NB4 (cell line): ENCODE measurements around the gene BIRC5.

Experiments
- DNase-seq: peaks from one replicate; pipeline ENCODE4 v3.0.0; 2010; ENCODE audit warnings: low read depth
- H3K4me3 ChIP-seq: one replicate; pipeline ENCODE4 v1.5.1; 2011; ENCODE audit warnings: mild to moderate bottlenecking, low read depth, low read length, moderate library complexity
- MYC ChIP-seq: IDR thresholded peaks from 2 replicates; pipeline ENCODE4 v1.6.1; 2011; ENCODE audit warnings: low read depth, low read length
- POLR2A ChIP-seq: IDR thresholded peaks from 2 replicates; pipeline ENCODE4 v1.6.1; 2011; ENCODE audit warnings: mild to moderate bottlenecking; ENCODE audit not compliant: insufficient read length; ENCODE audit errors: extremely low read depth
- TF ChIP-seq, protein P1 (sequence below): IDR thresholded peaks from 2 replicates; pipeline ENCODE4 v1.6.1; 2011; ENCODE audit warnings: low read depth, low read length
- TF ChIP-seq, protein P2 (sequence below): IDR thresholded peaks from one replicate; pipeline ENCODE4 v1.5.1; 2012; ENCODE audit warnings: low read depth, low read length

BIRC5 gene

DNA sequence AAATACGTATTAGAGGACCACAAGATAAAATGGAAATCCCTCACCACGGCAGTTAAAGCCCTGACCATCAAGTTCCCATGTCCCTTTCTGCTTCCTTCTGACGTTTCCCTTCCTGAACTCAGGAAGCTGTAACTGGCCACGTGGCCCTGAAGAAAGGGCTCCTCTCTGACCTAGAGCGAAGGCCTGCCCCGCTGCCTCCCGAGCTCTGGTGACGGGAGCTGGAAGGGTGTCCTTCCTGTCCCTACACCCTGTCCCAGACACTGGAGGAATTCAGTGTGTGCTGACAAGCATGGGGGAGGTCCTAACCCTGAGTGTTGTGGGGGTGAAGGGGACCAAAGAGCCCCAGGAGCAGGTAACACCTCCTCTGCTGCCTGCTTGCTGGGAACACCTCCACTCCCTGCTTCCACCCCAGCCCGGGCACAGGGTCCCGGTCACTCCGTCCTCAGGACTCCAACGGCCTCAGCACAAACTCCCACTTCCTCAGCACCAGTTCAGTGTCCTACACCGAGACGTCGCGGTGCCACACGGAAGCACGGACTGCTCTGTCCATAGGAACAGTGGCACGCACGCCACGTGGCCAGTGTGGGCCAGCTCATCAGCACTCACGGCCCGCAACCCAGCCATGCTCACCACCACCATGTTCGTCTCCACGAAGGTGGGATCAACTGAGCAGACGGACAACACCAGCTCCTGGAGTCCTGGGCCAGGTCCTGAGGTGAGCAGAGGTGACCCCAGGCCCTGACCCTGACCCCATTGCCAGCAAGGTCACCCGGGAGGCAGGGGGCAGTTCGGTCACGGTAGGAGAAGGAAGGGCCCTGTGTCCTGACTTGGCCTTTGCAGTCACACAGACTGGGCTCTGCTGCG, 34.2 kb downstream of the BIRC5 start:
- H3K4me3 ChIP-seq: no peak overlapping the region
- TF ChIP-seq, protein P1, sequence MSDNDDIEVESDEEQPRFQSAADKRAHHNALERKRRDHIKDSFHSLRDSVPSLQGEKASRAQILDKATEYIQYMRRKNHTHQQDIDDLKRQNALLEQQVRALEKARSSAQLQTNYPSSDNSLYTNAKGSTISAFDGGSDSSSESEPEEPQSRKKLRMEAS: no peak
- TF ChIP-seq MYC (no peak), POLR2A (no peak)
- TF ChIP-seq, protein P2, sequence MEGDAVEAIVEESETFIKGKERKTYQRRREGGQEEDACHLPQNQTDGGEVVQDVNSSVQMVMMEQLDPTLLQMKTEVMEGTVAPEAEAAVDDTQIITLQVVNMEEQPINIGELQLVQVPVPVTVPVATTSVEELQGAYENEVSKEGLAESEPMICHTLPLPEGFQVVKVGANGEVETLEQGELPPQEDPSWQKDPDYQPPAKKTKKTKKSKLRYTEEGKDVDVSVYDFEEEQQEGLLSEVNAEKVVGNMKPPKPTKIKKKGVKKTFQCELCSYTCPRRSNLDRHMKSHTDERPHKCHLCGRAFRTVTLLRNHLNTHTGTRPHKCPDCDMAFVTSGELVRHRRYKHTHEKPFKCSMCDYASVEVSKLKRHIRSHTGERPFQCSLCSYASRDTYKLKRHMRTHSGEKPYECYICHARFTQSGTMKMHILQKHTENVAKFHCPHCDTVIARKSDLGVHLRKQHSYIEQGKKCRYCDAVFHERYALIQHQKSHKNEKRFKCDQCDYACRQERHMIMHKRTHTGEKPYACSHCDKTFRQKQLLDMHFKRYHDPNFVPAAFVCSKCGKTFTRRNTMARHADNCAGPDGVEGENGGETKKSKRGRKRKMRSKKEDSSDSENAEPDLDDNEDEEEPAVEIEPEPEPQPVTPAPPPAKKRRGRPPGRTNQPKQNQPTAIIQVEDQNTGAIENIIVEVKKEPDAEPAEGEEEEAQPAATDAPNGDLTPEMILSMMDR: no peak
- DNase-seq: no peak

DNA sequence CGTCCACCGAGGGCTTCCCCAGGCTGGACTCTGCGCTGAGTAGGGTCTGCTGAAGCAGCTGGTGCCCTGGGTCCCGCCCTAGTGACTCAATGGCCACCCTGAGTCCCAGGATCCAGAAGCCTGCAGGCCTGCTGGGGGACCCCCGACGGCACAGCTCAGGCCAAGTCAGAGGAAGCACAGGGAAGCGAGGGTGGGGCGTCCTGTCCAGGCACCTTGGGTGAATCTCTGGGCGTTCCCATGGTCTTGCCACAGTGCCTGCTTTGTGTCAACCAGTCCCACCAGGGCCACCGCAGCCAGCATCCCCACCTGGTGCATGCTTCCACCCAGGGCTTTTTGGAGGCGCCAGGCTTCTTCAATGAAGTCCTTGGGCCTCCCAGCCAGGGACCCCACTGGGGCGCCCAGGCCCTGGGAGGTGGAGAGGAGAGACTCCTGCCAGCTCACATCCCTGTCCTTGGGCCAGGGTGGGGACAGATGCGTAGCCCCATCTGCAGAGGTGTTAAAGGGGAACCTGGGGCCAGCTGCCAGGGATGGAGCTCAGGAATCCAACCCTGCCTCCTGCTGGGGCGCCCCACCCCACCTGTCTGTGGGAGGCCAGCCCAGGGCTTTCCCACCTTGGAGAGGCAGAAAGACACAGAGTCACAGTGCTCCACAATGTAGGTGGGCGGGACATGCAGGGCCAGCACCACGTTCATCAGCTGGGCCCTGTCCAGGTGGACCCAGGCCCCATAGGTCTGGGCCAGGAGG, 35.2 kb downstream of the BIRC5 start:
- no peak for DNase-seq
- TF ChIP-seq, protein P2: no peak
- TF ChIP-seq, protein P1: no peak
- TF ChIP-seq MYC (no peak), POLR2A (no peak)
- no peak overlapping the region for H3K4me3 ChIP-seq

DNA sequence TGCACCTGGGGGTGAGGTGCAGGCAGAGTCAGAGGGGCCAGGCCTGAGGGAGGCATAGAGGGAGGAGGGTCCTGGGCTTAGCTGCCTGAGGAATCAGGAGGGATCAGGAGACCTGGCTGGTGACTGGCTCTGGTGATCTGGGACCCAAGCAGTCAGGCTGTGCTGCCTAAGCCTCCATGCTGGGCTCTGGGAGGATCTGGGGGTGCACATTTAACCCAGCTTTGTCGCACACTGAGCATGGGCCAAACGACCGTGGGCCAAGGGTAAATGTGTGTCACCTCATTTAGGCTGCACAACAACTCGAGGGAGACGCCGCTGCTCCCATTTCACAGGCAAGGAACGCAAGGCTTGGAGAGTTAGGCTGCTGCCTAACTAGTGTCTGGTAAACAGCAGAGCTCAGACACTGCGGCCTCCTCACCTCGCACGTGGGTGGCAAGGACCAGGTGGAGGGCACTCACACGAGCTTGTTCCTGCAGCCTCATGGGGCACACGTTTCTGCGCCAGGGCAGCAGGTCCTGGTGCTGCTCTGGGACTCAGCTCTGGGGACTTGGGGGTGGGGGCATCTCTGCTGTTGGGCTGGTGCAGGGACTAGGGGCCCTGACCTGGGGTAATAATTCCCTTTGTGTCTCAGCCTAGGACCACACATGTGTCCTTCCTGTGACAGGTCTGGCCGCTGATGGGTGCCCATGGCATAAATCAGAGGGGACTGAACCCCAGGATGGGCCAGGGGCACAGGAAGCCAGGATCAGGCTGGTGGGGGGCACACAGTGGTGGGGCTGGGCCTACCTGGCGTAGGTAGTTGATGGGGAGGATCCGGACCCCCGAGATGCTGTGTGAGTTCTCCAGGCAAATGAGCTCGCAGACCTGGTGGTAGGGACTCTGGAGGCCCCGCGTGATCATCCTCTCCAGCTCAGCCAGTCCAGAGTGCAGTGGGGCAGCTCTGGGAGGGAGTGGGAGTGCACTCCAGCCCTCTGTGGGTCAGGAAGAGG, 36.1 kb downstream of the BIRC5 start:
- DNase-seq: no peak
- TF ChIP-seq POLR2A: no peak
- TF ChIP-seq, protein P2: no peak
- TF ChIP-seq, protein P1: no peak
- TF ChIP-seq MYC: no peak
- no peak overlapping the region for H3K4me3 ChIP-seq

DNA sequence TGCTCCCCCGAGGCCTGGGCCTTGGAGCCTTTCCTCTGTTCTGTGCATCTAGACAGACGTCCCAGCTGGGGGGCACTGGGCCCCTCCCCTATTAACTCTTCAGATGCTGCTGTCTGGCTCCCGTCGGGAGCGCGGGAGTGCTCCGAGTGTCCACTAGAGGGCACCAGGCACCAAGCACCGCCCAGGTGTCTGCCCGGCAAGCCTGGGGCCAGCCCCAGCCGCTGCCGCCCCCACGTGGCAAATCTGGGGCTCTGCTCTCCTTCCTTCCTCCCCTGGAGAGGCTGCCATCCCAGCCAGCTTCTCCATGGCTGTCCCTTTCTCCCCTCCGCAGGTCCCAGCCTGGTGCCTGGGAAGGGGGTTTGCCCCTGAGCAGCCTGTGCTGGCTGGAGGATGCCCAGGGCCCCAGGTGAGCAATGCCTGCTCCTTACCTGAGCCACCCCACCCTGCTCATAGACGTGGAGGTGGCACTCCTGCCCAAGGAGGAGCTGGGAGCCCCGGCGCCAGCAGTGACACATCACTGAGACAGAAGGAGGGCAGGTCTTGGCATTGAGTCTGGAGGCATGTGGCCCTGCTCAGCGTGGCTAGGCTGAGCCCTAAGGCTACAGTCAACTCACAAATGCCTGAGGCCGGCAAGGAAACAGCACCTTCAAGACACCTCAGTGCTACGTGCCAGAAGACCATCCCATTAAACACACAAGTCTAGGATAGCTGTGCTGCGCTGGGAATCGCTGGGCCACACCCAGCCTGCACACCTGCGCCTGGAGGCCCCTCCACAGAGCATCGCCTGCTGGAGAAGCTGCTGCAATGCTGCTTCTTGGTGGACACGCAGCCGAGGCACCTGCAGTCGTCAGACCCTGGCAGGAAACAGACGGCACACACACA, 37.1 kb downstream of the BIRC5 start:
- H3K4me3 ChIP-seq: no peak overlapping the region
- peak; percentile 61; the same call in 1 of the 2 replicates for TF ChIP-seq MYC
- TF ChIP-seq POLR2A: no peak
- TF ChIP-seq, protein P2: peak; percentile 99
- TF ChIP-seq, protein P1: peak; percentile 91
- DNase-seq: peak; percentile 85

DNA sequence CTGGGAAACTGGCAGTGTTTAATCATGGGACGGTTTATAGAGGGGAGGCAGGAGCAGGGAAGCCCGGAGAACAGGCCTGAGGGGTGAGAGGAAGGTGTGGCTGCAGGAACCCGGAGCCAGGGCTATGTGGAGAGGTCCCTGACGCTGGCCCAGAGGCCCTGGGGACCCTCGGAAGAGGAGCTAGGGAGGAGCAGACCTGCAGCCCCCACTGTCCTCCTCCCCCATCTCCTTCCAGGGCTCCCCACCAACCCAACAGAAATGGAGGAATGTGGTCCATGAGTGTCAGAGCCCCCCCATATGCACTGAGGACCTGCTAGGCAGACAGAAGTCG, 37.7 kb downstream of the BIRC5 start:
- TF ChIP-seq MYC (no peak), POLR2A (no peak)
- TF ChIP-seq, protein P1: no peak
- TF ChIP-seq, protein P2: no peak
- DNase-seq: no peak
- no peak overlapping the region for H3K4me3 ChIP-seq
